Retinal pigment epithelial cell (primary cell): ENCODE data around the gene SLC22A1.
"Not testable (repeated sequence)": the region's sequence is repeated elsewhere in the genome, so short reads cannot be mapped to it uniquely, and the experiment has no call there.

ENCODE experiments used
- DNase-seq: peaks from one replicate; pipeline ENCODE4 v3.0.0-alpha.2; 2010; ENCODE audit warnings: low read depth
- H3K4me3 ChIP-seq: 2 replicates; pipeline ENCODE4 v1.5.1; 2011; ENCODE audit warnings: mild to moderate bottlenecking, low read length, control low read depth, moderate library complexity
- CTCF ChIP-seq: conservative IDR thresholded peaks from 2 replicates; pipeline ENCODE4 v1.5.1; 2011; ENCODE audit warnings: low read depth, low read length, control low read depth, inconsistent platforms

Gene SLC22A1

DNA sequence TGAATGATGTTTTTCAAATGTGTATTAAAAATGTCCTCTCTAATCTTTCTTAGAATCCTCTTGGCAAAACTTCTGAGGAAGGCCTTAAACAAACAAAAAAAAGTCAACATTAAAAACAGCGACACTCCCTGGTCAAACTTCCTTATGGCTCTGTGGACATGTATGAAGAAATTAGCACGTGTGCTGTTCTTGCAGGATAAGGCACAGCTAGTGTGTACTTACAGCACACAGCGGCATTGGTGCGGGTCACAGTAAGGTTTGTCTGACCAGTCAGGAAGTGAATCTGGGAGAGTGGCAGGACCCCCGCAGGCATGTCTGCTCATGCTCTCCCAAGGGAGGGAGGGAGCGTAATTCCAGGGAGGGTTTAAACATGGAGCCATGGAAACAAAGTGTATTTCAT lies 38.8 kb downstream of the SLC22A1 start:
- no peak overlapping the region for H3K4me3 ChIP-seq
- no peak for TF ChIP-seq CTCF
- no peak for DNase-seq

DNA sequence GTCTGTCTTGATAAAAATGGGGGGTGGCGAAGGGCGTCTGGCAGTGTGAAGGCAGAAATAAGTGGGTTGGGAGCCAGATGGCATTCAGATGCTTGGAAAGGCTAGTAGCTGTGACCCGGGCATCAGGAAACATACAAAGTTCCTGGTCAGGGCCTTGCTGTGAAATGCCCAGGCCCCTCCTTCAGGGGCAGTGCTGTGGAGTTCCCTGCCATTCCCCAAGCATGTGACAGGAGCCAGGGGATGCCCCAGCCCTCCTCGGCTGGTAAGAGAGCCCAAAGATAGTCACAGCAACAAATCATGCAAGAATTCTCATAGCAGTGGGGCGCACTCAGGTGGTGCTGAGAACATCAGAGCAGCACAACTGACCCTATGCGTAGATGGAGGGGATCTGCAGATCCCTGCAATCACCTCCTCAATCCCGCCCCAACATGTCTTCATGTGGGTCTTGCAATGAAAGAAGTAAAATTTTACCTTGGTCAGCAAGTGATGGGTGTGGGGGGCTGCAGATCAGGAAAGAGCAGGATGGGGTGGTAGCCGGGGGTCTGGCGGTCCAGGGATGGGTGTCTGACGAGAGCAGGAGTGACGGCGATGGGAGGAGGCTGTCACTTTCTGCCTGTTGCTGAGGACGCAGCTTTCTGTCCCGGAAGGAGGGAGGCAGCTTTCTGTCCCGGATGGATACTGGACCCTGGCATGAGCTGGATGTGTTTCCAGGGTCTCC lies 39.5 kb downstream of the SLC22A1 start:
- H3K4me3 ChIP-seq: no peak overlapping the region
- no peak for TF ChIP-seq CTCF
- no peak for DNase-seq

- TF ChIP-seq CTCF: no peak
- DNase-seq: no peak
- no peak overlapping the region for H3K4me3 ChIP-seq
Observed at GRCh38 chr6:160161647-160161986, 40.0 kb downstream of the SLC22A1 start.

DNA sequence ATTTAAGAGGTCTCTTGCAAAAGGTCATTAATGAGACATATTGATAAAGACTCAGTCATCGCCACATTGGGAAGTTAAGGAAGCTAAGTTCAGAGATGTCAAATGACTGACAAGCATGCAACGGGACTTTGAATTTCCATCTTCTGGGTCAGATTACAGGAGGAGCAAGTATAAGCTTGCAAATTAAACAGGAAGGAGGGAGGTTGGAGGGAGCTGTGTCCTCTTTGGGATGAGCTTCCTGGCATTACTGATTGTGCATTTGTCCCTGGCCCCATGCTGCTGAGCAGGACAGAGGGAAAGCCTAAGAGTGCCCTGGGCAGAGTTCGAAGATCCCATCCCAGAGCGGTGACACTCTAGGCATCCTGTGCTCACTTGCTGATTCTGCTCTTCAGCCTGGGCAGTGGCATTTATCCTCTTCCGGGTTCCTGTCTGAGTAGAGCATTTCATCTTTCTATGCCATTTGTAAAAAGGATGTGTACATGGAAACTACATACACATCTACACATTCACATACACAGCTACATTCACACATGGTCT lies 40.5 kb downstream of the SLC22A1 start:
- DNase-seq: no peak
- no peak overlapping the region for H3K4me3 ChIP-seq
- TF ChIP-seq CTCF: no peak

- DNase-seq: no peak
- TF ChIP-seq CTCF: no peak
- H3K4me3 ChIP-seq: no peak overlapping the region
Observed at GRCh38 chr6:160163425-160163824, 41.8 kb downstream of the SLC22A1 start.

- TF ChIP-seq CTCF: no peak
- no peak overlapping the region for H3K4me3 ChIP-seq
- DNase-seq: no peak
Observed at GRCh38 chr6:160163912-160164311, 42.3 kb downstream of the SLC22A1 start.

GRCh38 chr6:160165928-160166327 lies 44.3 kb downstream of the SLC22A1 start:
- H3K4me3 ChIP-seq, DNase-seq: not testable (repeated sequence)
